Measurements from ENCODE around the gene ZNF236. TPM values are rescaled to one million over a fixed set of nuclear protein-coding genes. Genes with fewer than 3 reads are reported as not detected.

ZNF236 gene
- total RNA-seq, 1 donor from 2014 or later, result 9.9 TPM

GRCh38 chr18:76827205-76828200 is 5.1 kb downstream of the ZNF236 start:
- H3K4me3 ChIP-seq (ENCODE audit: low read depth, low read length), result no peak overlapping the region
- TF ChIP-seq CTCF (conservative IDR thresholded peaks at IDR 0.05; ENCODE audit: low read depth, low read length), result no peak
- DNase-seq (ENCODE audit: low read depth), result no peak

GRCh38 chr18:76834379-76834778 is 12.0 kb downstream of the ZNF236 start:
- no peak overlapping the region for H3K4me3 ChIP-seq (ENCODE audit: low read depth, low read length)
- TF ChIP-seq CTCF (conservative IDR thresholded peaks at IDR 0.05; ENCODE audit: low read depth, low read length), result no peak
- no peak for DNase-seq (ENCODE audit: low read depth)

GRCh38 chr18:76835380-76835779 is 13.0 kb downstream of the ZNF236 start:
- H3K4me3 ChIP-seq (ENCODE audit: low read depth, low read length), result no peak overlapping the region
- DNase-seq (ENCODE audit: low read depth), result no peak
- no peak for TF ChIP-seq CTCF (conservative IDR thresholded peaks at IDR 0.05; ENCODE audit: low read depth, low read length)

GRCh38 chr18:76837071-76837470 is 14.7 kb downstream of the ZNF236 start:
- no peak for DNase-seq (ENCODE audit: low read depth)
- no peak for TF ChIP-seq CTCF (conservative IDR thresholded peaks at IDR 0.05; ENCODE audit: low read depth, low read length)
- H3K4me3 ChIP-seq (ENCODE audit: low read depth, low read length), result no peak overlapping the region

GRCh38 chr18:76838182-76838581 is 15.8 kb downstream of the ZNF236 start:
- TF ChIP-seq CTCF (conservative IDR thresholded peaks at IDR 0.05; ENCODE audit: low read depth, low read length), result no peak
- DNase-seq (ENCODE audit: low read depth), result no peak
- H3K4me3 ChIP-seq (ENCODE audit: low read depth, low read length), result no peak overlapping the region

- no peak for TF ChIP-seq CTCF (conservative IDR thresholded peaks at IDR 0.05; ENCODE audit: low read depth, low read length)
- DNase-seq (ENCODE audit: low read depth), result no peak
- no peak overlapping the region for H3K4me3 ChIP-seq (ENCODE audit: low read depth, low read length)
Observed at GRCh38 chr18:76839086-76839794, 16.9 kb downstream of the ZNF236 start.

Measured in epithelial cell of proximal tubule (primary cell).